EH (cell line): ENCODE data around the gene SCG3.
"Not testable (repeated sequence)": the region's sequence is repeated elsewhere in the genome, so short reads cannot be mapped to it uniquely, and the experiment has no call there.

Experiments
- DNase-seq: peaks from one replicate; pipeline ENCODE4 v3.0.0-alpha.2; 2015; ENCODE audit warnings: low read depth

The SCG3 gene

GRCh38 chr15:51681303-51681963 lies at the start of gene SCG3:
Gene SCG3 (plus strand): TSS chr15:51681503. CDS start chr15:51681756, 253 bp downstream.
- peak; percentile 55 for DNase-seq

GRCh38 chr15:51634591-51635198 lies 46.6 kb upstream of the SCG3 start:
- no peak for DNase-seq

GRCh38 chr15:51641490-51642130 lies 39.7 kb upstream of the SCG3 start:
- no peak for DNase-seq

GRCh38 chr15:51642696-51643095 lies 38.6 kb upstream of the SCG3 start:
- no peak for DNase-seq

GRCh38 chr15:51647128-51647562 lies 34.2 kb upstream of the SCG3 start:
- DNase-seq: peak; percentile 70

GRCh38 chr15:51648101-51648500 lies 33.2 kb upstream of the SCG3 start:
- DNase-seq: not testable (repeated sequence)

- not testable (repeated sequence) for DNase-seq
These were observed 32.7 kb upstream of the SCG3 start for GRCh38 chr15:51648643-51649042.

GRCh38 chr15:51649659-51650521 lies 31.4 kb upstream of the SCG3 start:
- peak; percentile 76 for DNase-seq

- DNase-seq: no peak
These were observed 29.1 kb upstream of the SCG3 start for GRCh38 chr15:51652084-51652668.

GRCh38 chr15:51655401-51656057 lies 25.8 kb upstream of the SCG3 start:
- DNase-seq: not testable (repeated sequence)

GRCh38 chr15:51658664-51659063 lies 22.6 kb upstream of the SCG3 start:
- DNase-seq: no peak

GRCh38 chr15:51661072-51661471 lies 20.2 kb upstream of the SCG3 start:
- DNase-seq: no peak

- DNase-seq: no peak
These were observed 13.8 kb upstream of the SCG3 start for GRCh38 chr15:51667478-51667877.

GRCh38 chr15:51668446-51668845 lies 12.9 kb upstream of the SCG3 start:
- no peak for DNase-seq

- no peak for DNase-seq
These were observed 11.9 kb upstream of the SCG3 start for GRCh38 chr15:51669381-51669780.

GRCh38 chr15:51672155-51672687 lies 9.1 kb upstream of the SCG3 start:
- DNase-seq: no peak

- no peak for DNase-seq
These were observed 8.1 kb upstream of the SCG3 start for GRCh38 chr15:51672913-51673857.

- no peak for DNase-seq
These were observed 6.1 kb upstream of the SCG3 start for GRCh38 chr15:51675234-51675633.

- DNase-seq: no peak
These were observed 4.3 kb upstream of the SCG3 start for GRCh38 chr15:51677021-51677420.

- no peak for DNase-seq
These were observed 3.9 kb upstream of the SCG3 start for GRCh38 chr15:51677452-51677851.
